Measurements from ENCODE around the gene PRRG1. TPM values are rescaled to one million over a fixed set of nuclear protein-coding genes. Genes with fewer than 3 reads are reported as not detected.

The PRRG1 gene
- total RNA-seq, 2 experiments from 2014 or later = not detected

DNA sequence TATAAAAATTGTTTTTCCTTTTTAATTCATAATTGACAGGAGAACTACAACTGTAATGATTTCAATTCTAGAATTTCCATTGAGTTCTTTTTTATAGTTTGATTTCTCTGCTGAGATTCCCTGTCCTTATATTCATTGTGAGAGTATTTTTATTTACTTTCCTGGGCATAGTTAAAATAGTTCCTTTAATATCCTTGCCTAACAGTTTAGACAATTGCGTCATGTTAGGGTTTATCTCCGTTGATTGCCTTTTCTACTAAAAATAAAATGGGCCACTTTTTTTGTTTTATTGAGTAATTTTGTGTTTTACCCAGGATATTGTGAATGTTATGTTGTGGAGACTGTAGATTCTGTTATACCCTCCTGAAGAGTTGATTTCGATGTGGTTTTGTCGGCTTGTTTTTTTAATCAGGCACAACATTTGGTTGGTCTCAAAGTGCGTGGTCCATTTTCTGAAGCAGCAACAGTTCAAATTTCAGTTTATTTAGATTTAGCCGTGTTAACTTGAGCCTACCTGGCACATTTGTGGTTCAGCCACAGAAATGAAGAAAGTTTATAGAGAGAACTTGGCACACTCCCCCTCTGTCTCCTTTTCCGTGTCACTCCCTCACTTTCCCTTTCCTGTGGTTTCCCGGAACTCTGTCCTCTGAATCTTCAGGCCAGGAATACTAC, 16.0 kb upstream of the PRRG1 start:
- Histone ChIP-seq H3K4me3 (ENCODE audit: low read depth, low read length, poor library complexity, severe bottlenecking) (no peak overlapping the region), H3K4me2 (ENCODE audit: low read length) (no peak overlapping the region), H3K36me3 (ENCODE audit: insufficient read depth, low read length) (no peaks in the 10 kb centered on the region), H4K20me1 (ENCODE audit: insufficient read depth, low read length) (no peaks in the 10 kb centered on the region), H2AFZ (ENCODE audit: low read length) (no peak overlapping the region), H3K4me1 (ENCODE audit: insufficient read depth, low read length, poor library complexity, severe bottlenecking) (no peaks in the 10 kb centered on the region), H3K9me3 (ENCODE audit: low read length) (no peaks in the 10 kb centered on the region), H3K27ac (ENCODE audit: low read depth, low read length, poor library complexity, severe bottlenecking) (no peak overlapping the region), H3K79me2 (ENCODE audit: insufficient read depth, low read depth, low read length) (no peaks in the 10 kb centered on the region), H3K9me2 (ENCODE audit: insufficient read depth, low read length) (no peaks in the 10 kb centered on the region)
- ChIA-PET POLR2A (no interaction called here), CTCF (ENCODE audit: unreplicated experiment) (no interaction called here)
- no TSS peak for BruUV-seq (replicated peaks)
- intact Hi-C loops (cut with micrococcal nuclease; ENCODE audit: unreplicated experiment) = no loop called here
- DNase-seq (ENCODE audit: low spot score) = no peak
- TF ChIP-seq CTCF (conservative IDR thresholded peaks at IDR 0.05; ENCODE audit: low read length) (no peak), EZH2phosphoT487 (IDR thresholded peaks at IDR 0.05; ENCODE audit: borderline replicate concordance, low read depth, low read length) (no peak)

DNA sequence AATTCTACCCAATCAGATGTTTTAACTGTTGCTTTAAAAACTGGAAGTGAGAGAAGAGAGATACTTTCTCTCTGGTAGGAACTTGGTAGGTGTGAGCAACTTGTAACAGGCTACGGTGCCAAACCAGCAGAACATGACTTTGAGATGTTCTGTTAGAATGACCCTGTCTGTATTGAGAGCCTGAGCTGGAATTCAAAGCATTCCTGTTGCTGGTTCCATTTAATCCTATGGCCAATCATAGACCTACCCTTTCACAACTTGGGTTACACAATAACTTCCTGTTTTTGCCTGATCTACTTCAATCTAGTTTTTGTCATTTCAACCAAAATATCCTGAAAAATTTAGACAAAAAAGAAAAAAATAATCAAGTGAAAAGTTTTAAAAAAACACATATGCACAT, 1.7 kb upstream of the PRRG1 start:
- CTCF ChIA-PET (ENCODE audit: unreplicated experiment) = no interaction called here
- H3K9me3 ChIP-seq (ENCODE audit: low read length) = no peaks in the 10 kb centered on the region
- POLR2A ChIA-PET = no interaction called here
- no peaks in the 10 kb centered on the region for H4K20me1 ChIP-seq (ENCODE audit: insufficient read depth, low read length)
- intact Hi-C loops (cut with micrococcal nuclease; ENCODE audit: unreplicated experiment) = no loop called here
- H3K4me1 ChIP-seq (ENCODE audit: insufficient read depth, low read length, poor library complexity, severe bottlenecking) = no peaks in the 10 kb centered on the region
- TF ChIP-seq EZH2phosphoT487 (IDR thresholded peaks at IDR 0.05; ENCODE audit: borderline replicate concordance, low read depth, low read length) (no peak), CTCF (conservative IDR thresholded peaks at IDR 0.05; ENCODE audit: low read length) (no peak)
- BruUV-seq (replicated peaks) = no TSS peak
- H3K9me2 ChIP-seq (ENCODE audit: insufficient read depth, low read length) = no peaks in the 10 kb centered on the region
- H3K36me3 ChIP-seq (ENCODE audit: insufficient read depth, low read length) = no peaks in the 10 kb centered on the region
- no peak overlapping the region for H2AFZ ChIP-seq (ENCODE audit: low read length)
- H3K27ac ChIP-seq (ENCODE audit: low read depth, low read length, poor library complexity, severe bottlenecking) = no peak overlapping the region
- DNase-seq (ENCODE audit: low spot score) = no peak
- H3K4me3 ChIP-seq (ENCODE audit: low read depth, low read length, poor library complexity, severe bottlenecking) = no peak overlapping the region
- no peak overlapping the region for H3K4me2 ChIP-seq (ENCODE audit: low read length)
- no peaks in the 10 kb centered on the region for H3K79me2 ChIP-seq (ENCODE audit: insufficient read depth, low read depth, low read length)

DNA sequence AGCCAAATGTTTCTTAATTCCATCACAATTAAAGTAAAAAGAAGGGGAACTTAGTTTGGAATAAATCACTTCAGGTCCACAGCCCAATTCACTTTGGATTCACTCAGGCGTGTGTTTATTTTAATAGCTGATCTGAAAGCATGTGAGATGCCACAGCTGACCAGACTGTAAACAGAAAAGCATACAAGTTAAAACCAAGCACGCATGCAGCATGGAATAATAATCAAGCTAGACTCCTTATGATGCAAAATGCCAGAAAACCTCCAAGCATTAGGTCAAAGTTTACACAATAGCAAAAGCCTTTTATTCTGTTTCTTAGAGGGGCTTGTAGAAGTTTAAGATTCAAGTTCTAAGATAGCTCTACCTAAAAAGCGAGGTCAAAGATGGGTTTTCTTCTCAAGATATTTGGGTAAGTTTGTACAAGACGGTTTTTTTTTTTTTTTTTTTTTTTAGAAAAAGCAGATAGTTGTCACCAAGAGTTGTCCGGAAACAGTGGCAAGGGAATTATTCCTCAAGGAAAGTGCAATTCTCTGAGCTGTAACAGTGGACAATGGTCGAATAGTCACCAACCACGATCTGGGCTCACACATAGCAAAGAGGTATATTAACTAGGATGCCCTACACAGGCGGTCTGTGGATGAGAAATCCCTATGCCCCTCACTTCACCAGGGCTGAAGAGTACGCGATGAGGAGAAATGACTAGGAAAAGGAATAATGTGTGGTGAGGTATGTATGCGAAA, 763 bp upstream of the PRRG1 start:
- no peak overlapping the region for H3K27ac ChIP-seq (ENCODE audit: low read depth, low read length, poor library complexity, severe bottlenecking)
- POLR2A ChIA-PET = no interaction called here

More for the DNA sequence above, 763 bp upstream of the PRRG1 start:
- no peaks in the 10 kb centered on the region for H3K4me1 ChIP-seq (ENCODE audit: insufficient read depth, low read length, poor library complexity, severe bottlenecking)
- H2AFZ ChIP-seq (ENCODE audit: low read length) = no peak overlapping the region
- no peak for TF ChIP-seq EZH2phosphoT487 (IDR thresholded peaks at IDR 0.05; ENCODE audit: borderline replicate concordance, low read depth, low read length)
- no peak for TF ChIP-seq CTCF (conservative IDR thresholded peaks at IDR 0.05; ENCODE audit: low read length)
- H3K9me3 ChIP-seq (ENCODE audit: low read length) = no peaks in the 10 kb centered on the region
- no peaks in the 10 kb centered on the region for H3K79me2 ChIP-seq (ENCODE audit: insufficient read depth, low read depth, low read length)
- no peaks in the 10 kb centered on the region for H3K9me2 ChIP-seq (ENCODE audit: insufficient read depth, low read length)
- no peak overlapping the region for H3K4me3 ChIP-seq (ENCODE audit: low read depth, low read length, poor library complexity, severe bottlenecking)
- no peak overlapping the region for H3K4me2 ChIP-seq (ENCODE audit: low read length)
- CTCF ChIA-PET (ENCODE audit: unreplicated experiment) = no interaction called here
- intact Hi-C loops (cut with micrococcal nuclease; ENCODE audit: unreplicated experiment) = no loop called here
- DNase-seq (ENCODE audit: low spot score) = no peak
- no peaks in the 10 kb centered on the region for H3K36me3 ChIP-seq (ENCODE audit: insufficient read depth, low read length)
- BruUV-seq (replicated peaks) = no TSS peak
- no peaks in the 10 kb centered on the region for H4K20me1 ChIP-seq (ENCODE audit: insufficient read depth, low read length)
